ENCODE results near the gene AKAIN1. TPM values are rescaled to one million over a fixed set of nuclear protein-coding genes. Genes with fewer than 3 reads are reported as not detected.

Gene AKAIN1, protein sequence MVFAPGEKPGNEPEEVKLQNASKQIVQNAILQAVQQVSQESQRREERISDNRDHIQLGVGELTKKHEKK
- not detected for polyA plus RNA-seq (2013, experiment 1 of 2)
- not detected for polyA plus RNA-seq (2013, experiment 2 of 2)

DNA sequence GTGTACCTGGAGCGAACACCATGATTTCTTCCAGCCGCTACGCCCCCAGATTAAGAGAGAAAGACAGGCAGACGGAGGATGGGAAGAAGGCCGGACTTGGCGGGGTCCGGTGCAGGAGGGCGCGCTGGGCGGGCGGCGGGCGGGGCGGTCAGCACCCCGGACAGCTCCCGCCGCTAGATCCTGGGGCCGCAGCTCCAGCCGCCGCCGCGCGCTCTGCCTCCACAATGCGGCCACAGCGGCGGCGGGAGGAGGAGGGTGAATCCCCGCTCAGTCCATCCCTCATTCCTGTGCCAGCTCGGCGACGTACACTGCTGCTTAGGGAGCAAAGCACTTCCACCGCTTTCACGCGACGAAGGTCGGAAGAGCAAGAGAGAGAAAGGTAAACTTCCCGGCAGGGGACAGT lies at the start of gene AKAIN1:
TSS of gene AKAIN1 (minus strand) at position 226 of the 403 bp plus-strand sequence. CDS start at position 22, 204 bp downstream.
- Histone ChIP-seq H3K9ac (ENCODE audit: low read depth, low read length) (peak within 1 kb of the TSS; percentile 7; the same call in 1 of the 2 replicates), H3K36me3 (ENCODE audit: insufficient read depth, low read length) (no peaks in the 10 kb centered on the region), H3K4me3 (ENCODE audit: low read length) (peak within 1 kb of the TSS; percentile 79), H3K27me3 (ENCODE audit: insufficient read depth, low read length) (peaks cover 92% of the 10 kb centered on the region), H3K4me1 (ENCODE audit: insufficient read depth, low read length) (0 out of 2 replicates have a peak, but pooled peaks cover 2% of the 10 kb centered on the region), H3K9me3 (ENCODE audit: insufficient read depth, low read depth, low read length) (no peaks in the 10 kb centered on the region), H3K27ac (ENCODE audit: low read depth, low read length) (no peak within 1 kb of the TSS)
- under 1% methylated on average over 37 of the region's 37 CpGs for WGBS

DNA sequence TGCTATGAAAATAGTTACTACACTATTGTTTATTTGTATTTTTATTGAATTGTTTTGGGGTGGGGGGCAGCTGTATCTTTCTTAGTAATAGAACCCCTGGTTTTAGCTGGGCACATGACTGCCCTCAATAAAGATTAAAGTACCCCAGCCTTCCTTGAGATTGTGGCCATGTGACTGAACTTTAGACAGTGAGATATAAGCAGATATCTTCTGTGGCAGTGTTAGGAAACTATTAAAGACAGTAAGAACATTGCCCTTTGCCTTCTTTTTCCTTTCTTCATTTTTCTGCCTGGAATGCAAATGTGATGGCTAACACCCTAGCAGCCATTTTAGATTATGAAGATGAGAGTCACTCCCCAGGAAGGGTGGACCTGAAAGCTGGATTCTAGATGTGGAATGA lies 47.9 kb upstream of the AKAIN1 start:
- Histone ChIP-seq H3K9me3 (ENCODE audit: insufficient read depth, low read depth, low read length) (no peaks in the 10 kb centered on the region), H3K9ac (ENCODE audit: low read depth, low read length) (no peak overlapping the region), H3K36me3 (ENCODE audit: insufficient read depth, low read length) (peaks cover 28% of the 10 kb centered on the region), H3K27ac (ENCODE audit: low read depth, low read length) (no peak overlapping the region), H3K27me3 (ENCODE audit: insufficient read depth, low read length) (no peaks in the 10 kb centered on the region), H3K4me1 (ENCODE audit: insufficient read depth, low read length) (no peaks in the 10 kb centered on the region), H3K4me3 (ENCODE audit: low read length) (no peak overlapping the region)

- 89% methylated on average over 4 of the region's 4 CpGs for WGBS
- no peak overlapping the region for H3K27ac ChIP-seq (ENCODE audit: low read depth, low read length)
- peaks cover 28% of the 10 kb centered on the region for H3K36me3 ChIP-seq (ENCODE audit: insufficient read depth, low read length)
- peak overlapping the region; percentile 95 for H3K4me3 ChIP-seq (ENCODE audit: low read length)
- peaks cover 18% of the 10 kb centered on the region for H3K4me1 ChIP-seq (ENCODE audit: insufficient read depth, low read length)
- no peaks in the 10 kb centered on the region for H3K9me3 ChIP-seq (ENCODE audit: insufficient read depth, low read depth, low read length)
- H3K27me3 ChIP-seq (ENCODE audit: insufficient read depth, low read length) = peaks cover 22% of the 10 kb centered on the region; the same call in 1 of the 2 replicates
- H3K9ac ChIP-seq (ENCODE audit: low read depth, low read length) = no peak overlapping the region
These were observed 42.4 kb upstream of the AKAIN1 start for GRCh38 chr18:5239447-5239846.

- Histone ChIP-seq H3K9me3 (ENCODE audit: insufficient read depth, low read depth, low read length) (no peaks in the 10 kb centered on the region), H3K27me3 (ENCODE audit: insufficient read depth, low read length) (peaks cover 27% of the 10 kb centered on the region; the same call in 1 of the 2 replicates), H3K27ac (ENCODE audit: low read depth, low read length) (peak overlapping the region; percentile 99; the same call in 1 of the 2 replicates), H3K36me3 (ENCODE audit: insufficient read depth, low read length) (peaks cover 24% of the 10 kb centered on the region), H3K9ac (ENCODE audit: low read depth, low read length) (peak overlapping the region; percentile 96), H3K4me1 (ENCODE audit: insufficient read depth, low read length) (peaks cover 18% of the 10 kb centered on the region), H3K4me3 (ENCODE audit: low read length) (peak overlapping the region; percentile 95)
- WGBS = 2% methylated on average over 39 of the region's 39 CpGs
These were observed 41.4 kb upstream of the AKAIN1 start for GRCh38 chr18:5238371-5238976.

- H3K9ac ChIP-seq (ENCODE audit: low read depth, low read length) = peak overlapping the region; percentile 96
- H3K27ac ChIP-seq (ENCODE audit: low read depth, low read length) = peak overlapping the region; percentile 99
- H3K27me3 ChIP-seq (ENCODE audit: insufficient read depth, low read length) = peaks cover 27% of the 10 kb centered on the region; the same call in 1 of the 2 replicates
- H3K4me1 ChIP-seq (ENCODE audit: insufficient read depth, low read length) = peaks cover 18% of the 10 kb centered on the region
- under 1% methylated on average over 71 of the region's 71 CpGs for WGBS
- peak overlapping the region; percentile 95 for H3K4me3 ChIP-seq (ENCODE audit: low read length)
- H3K9me3 ChIP-seq (ENCODE audit: insufficient read depth, low read depth, low read length) = no peaks in the 10 kb centered on the region
- H3K36me3 ChIP-seq (ENCODE audit: insufficient read depth, low read length) = peaks cover 20% of the 10 kb centered on the region
These were observed 40.8 kb upstream of the AKAIN1 start for GRCh38 chr18:5237723-5238370.

GRCh38 chr18:5237083-5237722 lies 40.1 kb upstream of the AKAIN1 start:
- peak overlapping the region; percentile 99 for H3K27ac ChIP-seq (ENCODE audit: low read depth, low read length)
- peak overlapping the region; percentile 96 for H3K9ac ChIP-seq (ENCODE audit: low read depth, low read length)
- H3K9me3 ChIP-seq (ENCODE audit: insufficient read depth, low read depth, low read length) = no peaks in the 10 kb centered on the region
- H3K4me3 ChIP-seq (ENCODE audit: low read length) = peak overlapping the region; percentile 95
- 6% methylated on average over 23 of the region's 23 CpGs for WGBS
- H3K36me3 ChIP-seq (ENCODE audit: insufficient read depth, low read length) = peaks cover 13% of the 10 kb centered on the region
- peaks cover 27% of the 10 kb centered on the region; the same call in 1 of the 2 replicates for H3K27me3 ChIP-seq (ENCODE audit: insufficient read depth, low read length)
- H3K4me1 ChIP-seq (ENCODE audit: insufficient read depth, low read length) = peaks cover 18% of the 10 kb centered on the region

- H3K9ac ChIP-seq (ENCODE audit: low read depth, low read length) = no peak overlapping the region
- no peak overlapping the region for H3K4me3 ChIP-seq (ENCODE audit: low read length)
- WGBS = 91% methylated on average over 2 of the region's 3 CpGs
- H3K9me3 ChIP-seq (ENCODE audit: insufficient read depth, low read depth, low read length) = no peaks in the 10 kb centered on the region
- no peaks in the 10 kb centered on the region for H3K36me3 ChIP-seq (ENCODE audit: insufficient read depth, low read length)
- H3K27ac ChIP-seq (ENCODE audit: low read depth, low read length) = no peak overlapping the region
- H3K27me3 ChIP-seq (ENCODE audit: insufficient read depth, low read length) = no peaks in the 10 kb centered on the region
- H3K4me1 ChIP-seq (ENCODE audit: insufficient read depth, low read length) = no peaks in the 10 kb centered on the region
These were observed 17.7 kb upstream of the AKAIN1 start for GRCh38 chr18:5214583-5215351.

- 61% methylated on average over 4 of the region's 4 CpGs for WGBS
- no peak overlapping the region for H3K27ac ChIP-seq (ENCODE audit: low read depth, low read length)
- H3K4me3 ChIP-seq (ENCODE audit: low read length) = no peak overlapping the region
- peaks cover 5% of the 10 kb centered on the region; the same call in 1 of the 2 replicates for H3K27me3 ChIP-seq (ENCODE audit: insufficient read depth, low read length)
- H3K4me1 ChIP-seq (ENCODE audit: insufficient read depth, low read length) = no peaks in the 10 kb centered on the region
- H3K9ac ChIP-seq (ENCODE audit: low read depth, low read length) = no peak overlapping the region
- no peaks in the 10 kb centered on the region for H3K36me3 ChIP-seq (ENCODE audit: insufficient read depth, low read length)
- no peaks in the 10 kb centered on the region for H3K9me3 ChIP-seq (ENCODE audit: insufficient read depth, low read depth, low read length)
These were observed 10.6 kb upstream of the AKAIN1 start for GRCh38 chr18:5207471-5208150.

DNA sequence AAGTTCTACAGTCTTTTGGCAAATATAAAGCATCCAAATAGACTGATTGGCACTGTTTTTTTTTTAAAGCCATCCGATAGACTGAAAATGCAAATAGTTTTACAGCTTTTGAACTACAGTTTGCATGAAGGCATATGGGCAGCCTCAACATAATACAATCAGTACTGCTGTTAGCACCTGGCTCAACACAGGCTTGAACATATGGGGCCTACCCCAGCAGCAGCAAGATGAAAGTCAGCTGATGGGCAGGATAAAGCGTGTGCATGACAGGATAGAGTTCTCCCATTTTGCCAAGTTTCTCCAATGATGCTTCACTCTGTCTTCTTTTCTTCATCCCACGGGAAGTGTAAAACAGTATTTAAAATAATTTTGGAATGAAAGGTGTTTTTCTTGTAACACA lies 1.3 kb upstream of the AKAIN1 start:
- H3K27ac ChIP-seq (ENCODE audit: low read depth, low read length) = no peak overlapping the region
- no peak overlapping the region for H3K4me3 ChIP-seq (ENCODE audit: low read length)
- H3K9me3 ChIP-seq (ENCODE audit: insufficient read depth, low read depth, low read length) = no peaks in the 10 kb centered on the region
- no peak overlapping the region for H3K9ac ChIP-seq (ENCODE audit: low read depth, low read length)
- H3K36me3 ChIP-seq (ENCODE audit: insufficient read depth, low read length) = no peaks in the 10 kb centered on the region
- H3K4me1 ChIP-seq (ENCODE audit: insufficient read depth, low read length) = 0 out of 2 replicates have a peak, but pooled peaks cover 2% of the 10 kb centered on the region
- 98% methylated on average over 2 of the region's 3 CpGs for WGBS
- peaks cover 93% of the 10 kb centered on the region for H3K27me3 ChIP-seq (ENCODE audit: insufficient read depth, low read length)

GRCh38 chr18:5197461-5197860 lies 404 bp upstream of the AKAIN1 start:
- Histone ChIP-seq H3K4me3 (ENCODE audit: low read length) (peak overlapping the region; percentile 79), H3K9me3 (ENCODE audit: insufficient read depth, low read depth, low read length) (no peaks in the 10 kb centered on the region)

More at GRCh38 chr18:5197461-5197860, 404 bp upstream of the AKAIN1 start:
- H3K9ac ChIP-seq (ENCODE audit: low read depth, low read length) = no peak overlapping the region
- H3K4me1 ChIP-seq (ENCODE audit: insufficient read depth, low read length) = 0 out of 2 replicates have a peak, but pooled peaks cover 2% of the 10 kb centered on the region
- WGBS = 12% methylated on average over 18 of the region's 18 CpGs
- no peaks in the 10 kb centered on the region for H3K36me3 ChIP-seq (ENCODE audit: insufficient read depth, low read length)
- H3K27me3 ChIP-seq (ENCODE audit: insufficient read depth, low read length) = peaks cover 95% of the 10 kb centered on the region
- no peak overlapping the region for H3K27ac ChIP-seq (ENCODE audit: low read depth, low read length)
